NB4 (cell line): ENCODE measurements around the gene TTN.
A peak's percentile ranks its signal among the peaks of the same experiment; 100 is the strongest.

Experiments used
- DNase-seq: peaks from one replicate; pipeline ENCODE4 v3.0.0; 2010; ENCODE audit warnings: low read depth
- H3K4me3 ChIP-seq: one replicate; pipeline ENCODE4 v1.5.1; 2011; ENCODE audit warnings: mild to moderate bottlenecking, low read depth, low read length, moderate library complexity
- MYC ChIP-seq: IDR thresholded peaks from 2 replicates; pipeline ENCODE4 v1.6.1; 2011; ENCODE audit warnings: low read depth, low read length
- POLR2A ChIP-seq: IDR thresholded peaks from 2 replicates; pipeline ENCODE4 v1.6.1; 2011; ENCODE audit warnings: mild to moderate bottlenecking; ENCODE audit not compliant: insufficient read length; ENCODE audit errors: extremely low read depth
- TF ChIP-seq, protein P1 (sequence below): IDR thresholded peaks from 2 replicates; pipeline ENCODE4 v1.6.1; 2011; ENCODE audit warnings: low read depth, low read length
- TF ChIP-seq, protein P2 (sequence below): IDR thresholded peaks from one replicate; pipeline ENCODE4 v1.5.1; 2012; ENCODE audit warnings: low read depth, low read length

TTN gene

DNA sequence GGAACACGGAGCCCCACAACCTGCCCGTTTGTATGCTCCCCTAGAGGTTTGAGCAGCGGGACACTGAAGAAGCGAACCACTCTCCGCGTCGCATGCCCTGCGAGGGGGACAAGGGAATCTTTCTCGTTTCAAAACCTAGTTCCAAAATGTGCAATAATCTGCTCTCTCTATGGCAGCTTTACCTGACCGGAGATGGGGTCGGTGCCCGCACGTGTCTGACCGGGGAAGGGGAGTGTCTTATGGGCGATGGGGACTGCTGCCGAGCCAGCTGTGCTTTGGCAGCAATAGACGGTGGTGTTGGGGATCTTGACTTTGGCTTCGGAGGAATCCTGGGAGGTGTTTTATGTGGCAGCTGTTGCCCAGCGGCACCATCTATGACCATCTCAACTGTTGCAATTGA lies 7.9 kb downstream of the TTN start:
- H3K4me3 ChIP-seq: no peak overlapping the region
- no peak for DNase-seq
- TF ChIP-seq, protein P1, sequence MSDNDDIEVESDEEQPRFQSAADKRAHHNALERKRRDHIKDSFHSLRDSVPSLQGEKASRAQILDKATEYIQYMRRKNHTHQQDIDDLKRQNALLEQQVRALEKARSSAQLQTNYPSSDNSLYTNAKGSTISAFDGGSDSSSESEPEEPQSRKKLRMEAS: no peak

DNA sequence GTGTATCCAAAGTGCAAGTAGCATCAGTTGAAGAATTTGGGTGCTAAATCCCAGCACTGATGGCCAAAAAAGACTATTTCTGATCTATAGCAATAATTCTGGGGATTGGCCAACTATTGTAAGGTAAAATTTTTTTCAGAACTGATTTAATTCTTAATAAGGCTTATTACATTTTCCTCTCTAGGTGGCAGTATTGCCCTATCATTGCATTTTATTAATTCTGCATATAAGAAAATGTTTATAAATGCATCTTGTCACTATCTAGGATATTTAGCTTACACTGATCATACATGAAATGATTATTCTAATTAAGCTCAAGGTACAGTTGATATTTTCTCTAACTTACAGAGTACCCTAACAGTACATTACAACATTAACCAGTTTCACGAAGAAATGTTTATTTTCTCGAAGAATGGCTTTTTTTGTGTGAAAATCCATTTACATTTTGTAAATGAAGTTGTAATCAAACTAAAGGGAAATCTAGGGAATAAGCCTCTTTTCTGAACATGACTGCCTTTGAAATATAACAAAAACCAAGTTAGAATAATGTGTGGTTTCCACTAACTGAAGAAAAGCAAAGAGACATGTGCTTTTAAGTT lies 11.0 kb downstream of the TTN start:
- no peak overlapping the region for H3K4me3 ChIP-seq
- peak; percentile 46 for DNase-seq
- TF ChIP-seq, protein P1: no peak
- TF ChIP-seq POLR2A (no peak), MYC (no peak)
- TF ChIP-seq, protein P2, sequence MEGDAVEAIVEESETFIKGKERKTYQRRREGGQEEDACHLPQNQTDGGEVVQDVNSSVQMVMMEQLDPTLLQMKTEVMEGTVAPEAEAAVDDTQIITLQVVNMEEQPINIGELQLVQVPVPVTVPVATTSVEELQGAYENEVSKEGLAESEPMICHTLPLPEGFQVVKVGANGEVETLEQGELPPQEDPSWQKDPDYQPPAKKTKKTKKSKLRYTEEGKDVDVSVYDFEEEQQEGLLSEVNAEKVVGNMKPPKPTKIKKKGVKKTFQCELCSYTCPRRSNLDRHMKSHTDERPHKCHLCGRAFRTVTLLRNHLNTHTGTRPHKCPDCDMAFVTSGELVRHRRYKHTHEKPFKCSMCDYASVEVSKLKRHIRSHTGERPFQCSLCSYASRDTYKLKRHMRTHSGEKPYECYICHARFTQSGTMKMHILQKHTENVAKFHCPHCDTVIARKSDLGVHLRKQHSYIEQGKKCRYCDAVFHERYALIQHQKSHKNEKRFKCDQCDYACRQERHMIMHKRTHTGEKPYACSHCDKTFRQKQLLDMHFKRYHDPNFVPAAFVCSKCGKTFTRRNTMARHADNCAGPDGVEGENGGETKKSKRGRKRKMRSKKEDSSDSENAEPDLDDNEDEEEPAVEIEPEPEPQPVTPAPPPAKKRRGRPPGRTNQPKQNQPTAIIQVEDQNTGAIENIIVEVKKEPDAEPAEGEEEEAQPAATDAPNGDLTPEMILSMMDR: no peak

DNA sequence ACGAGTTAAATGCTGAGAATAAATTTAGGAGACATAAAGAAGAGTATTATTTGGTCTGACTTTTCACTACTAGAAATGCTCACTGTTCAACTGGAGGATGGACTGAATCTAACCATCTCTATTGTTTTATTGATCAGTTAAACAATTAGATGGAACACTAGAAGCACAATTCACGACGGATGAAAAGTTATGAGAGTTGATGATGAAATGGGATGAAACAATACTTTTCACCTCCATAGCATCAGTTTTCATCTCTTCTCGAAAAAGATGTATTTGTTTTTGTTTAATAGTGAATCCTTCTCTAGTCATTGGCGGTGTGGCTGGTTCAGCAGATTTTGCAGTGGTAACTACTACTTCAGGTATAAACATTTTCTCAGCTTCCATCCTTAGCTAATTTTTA lies 19.3 kb downstream of the TTN start:
- TF ChIP-seq, protein P2: no peak
- no peak for TF ChIP-seq POLR2A
- no peak for TF ChIP-seq MYC
- TF ChIP-seq, protein P1: no peak
- DNase-seq: no peak
- no peak overlapping the region for H3K4me3 ChIP-seq

DNA sequence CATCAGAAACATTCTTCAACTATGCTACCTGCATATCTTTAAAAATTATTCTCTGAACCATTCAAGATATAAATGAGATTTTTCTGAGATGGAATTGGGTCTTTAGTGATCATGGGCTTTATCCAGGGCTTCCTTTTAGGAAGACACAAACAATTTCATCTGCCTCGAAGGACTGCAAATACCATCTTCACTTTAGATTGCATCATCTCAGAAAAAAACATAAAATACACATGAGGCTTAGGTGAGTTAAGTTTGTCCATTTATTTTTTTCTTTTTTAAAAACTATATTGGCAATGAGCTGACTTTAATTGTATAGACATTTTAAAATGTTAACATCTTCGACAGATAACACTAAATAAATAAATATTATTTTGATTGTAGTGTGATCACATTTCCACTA lies 20.1 kb downstream of the TTN start:
- no peak for DNase-seq
- H3K4me3 ChIP-seq: no peak overlapping the region
- no peak for TF ChIP-seq POLR2A
- TF ChIP-seq MYC: no peak
- TF ChIP-seq, protein P1: no peak
- TF ChIP-seq, protein P2: no peak

DNA sequence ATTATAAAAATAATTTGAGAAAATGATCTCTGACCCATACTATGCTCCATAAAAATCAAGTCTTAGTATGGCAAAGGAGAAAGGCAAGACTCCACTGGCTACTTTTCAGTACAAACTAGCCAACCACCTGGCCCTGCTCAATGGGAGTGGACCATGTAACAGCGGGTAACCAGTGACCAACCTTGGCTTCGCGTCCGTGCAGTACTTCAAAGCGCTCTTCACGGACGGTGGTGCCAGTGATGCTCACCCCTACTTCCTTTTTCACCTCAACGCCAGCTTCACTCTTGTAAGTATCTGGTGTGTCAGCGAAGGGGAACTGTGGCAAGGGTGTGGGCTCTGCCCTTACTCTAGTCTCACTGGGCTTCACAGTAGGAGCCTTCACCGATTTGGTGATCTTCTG lies 23.3 kb downstream of the TTN start:
- TF ChIP-seq POLR2A (no peak), MYC (no peak)
- TF ChIP-seq, protein P1: no peak
- TF ChIP-seq, protein P2: no peak
- no peak overlapping the region for H3K4me3 ChIP-seq
- DNase-seq: no peak

DNA sequence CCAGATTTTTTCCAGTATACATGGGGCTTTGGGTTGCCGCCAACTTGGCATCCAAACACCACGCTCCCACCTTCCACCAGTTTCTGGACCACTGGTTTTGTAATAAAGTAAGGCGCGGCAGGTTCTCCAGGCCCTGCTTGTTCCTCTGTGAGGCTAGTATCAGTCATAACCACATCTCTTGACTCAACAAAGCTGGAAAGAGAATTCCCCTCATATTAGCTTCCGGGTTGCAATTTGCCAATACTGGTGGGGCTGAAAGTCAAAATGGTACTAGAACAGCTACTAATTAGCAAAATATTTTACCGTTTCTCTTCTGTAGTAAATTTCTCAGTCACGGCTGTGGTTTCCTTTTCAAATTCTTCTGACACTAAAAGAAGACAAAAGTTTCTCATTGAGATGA lies 25.0 kb downstream of the TTN start:
- no peak overlapping the region for H3K4me3 ChIP-seq
- TF ChIP-seq MYC (no peak), POLR2A (no peak)
- TF ChIP-seq, protein P2: no peak
- TF ChIP-seq, protein P1: no peak
- no peak for DNase-seq
